HEK293 (cell line): ENCODE results near the gene CLDN14.

Experiments used
- CTCF ChIA-PET: fragments of 350-600 bp; formaldehyde crosslinking; extraction: SDS; loops from one replicate; lab custom pipeline; 2021; ENCODE audit warnings: antibody characterized with exemption; lab: Yijun Ruan, JAX
- POLR2A ChIA-PET: fragments of 300-600 bp; formaldehyde crosslinking; extraction: SDS; loops from one replicate; lab custom pipeline; 2020; ENCODE audit warnings: antibody characterized with exemption, inconsistent platforms; lab: Yijun Ruan, JAX
- H3K27ac ChIP-seq: fragments of 200-500 bp; sonication (Bioruptor generic); 2 replicates; pipeline ENCODE4 v1.5.1; 2014; ENCODE audit warnings: low read depth, low read length, control low read depth, inconsistent platforms; ENCODE audit errors: extremely low read depth
- H3K36me3 ChIP-seq, 2 experiments: fragments of 200-500 bp in 1 of 2; sonication (Bioruptor generic) in 1 of 2; 1 replicate in 1 of 2; 2 replicates in 1 of 2; pipeline ENCODE4 v1.5.1; 2014 to 2017; ENCODE audit warnings: inconsistent platforms in 2 of 2, low read length in 2 of 2; ENCODE audit not compliant: control insufficient read depth in 2 of 2, insufficient read depth in 1 of 2
- H3K4me1 ChIP-seq: fragments of 200-500 bp; sonication (Bioruptor generic); 2 replicates; pipeline ENCODE4 v1.5.1; 2014; ENCODE audit warnings: mild to moderate bottlenecking, low read length, inconsistent platforms; ENCODE audit not compliant: control insufficient read depth, insufficient read depth
- H3K4me3 ChIP-seq: 2 replicates; pipeline ENCODE4 v1.5.1; 2011; ENCODE audit warnings: low read depth, mild to moderate bottlenecking, control low read depth, low read length, moderate library complexity
- H3K9me3 ChIP-seq: fragments of 200-500 bp; sonication (Bioruptor generic); 2 replicates; pipeline ENCODE4 v1.5.1; 2014; ENCODE audit warnings: low read depth, low read length, inconsistent platforms; ENCODE audit not compliant: control insufficient read depth, insufficient read depth
- BCL6B ChIP-seq: fragments of 450-650 bp; formaldehyde crosslinking; IDR thresholded peaks from 2 replicates; pipeline ENCODE4 v1.5.1; 2017; ENCODE audit warnings: missing biosample characterization, missing genetic modification characterization
- HIC1 ChIP-seq: fragments of 450-650 bp; formaldehyde crosslinking; IDR thresholded peaks from 2 replicates; pipeline ENCODE4 v1.5.1; 2016; ENCODE audit warnings: missing biosample characterization, missing genetic modification characterization
- MYNN ChIP-seq: fragments of 450-650 bp; formaldehyde crosslinking; IDR thresholded peaks from 2 replicates; pipeline ENCODE4 v1.5.1; 2016; ENCODE audit warnings: missing biosample characterization, missing genetic modification characterization, borderline replicate concordance
- SALL2 ChIP-seq: fragments of 450-650 bp; formaldehyde crosslinking; IDR thresholded peaks from 2 replicates; pipeline ENCODE4 v1.5.0; 2017; ENCODE audit warnings: missing biosample characterization, mild to moderate bottlenecking, missing genetic modification characterization, borderline replicate concordance
- SP3 ChIP-seq: fragments of 450-650 bp; formaldehyde crosslinking; IDR thresholded peaks from 2 replicates; pipeline ENCODE4 v1.5.1; 2016; ENCODE audit warnings: missing biosample characterization, missing genetic modification characterization
- TCF7L2 ChIP-seq: IDR thresholded peaks from 2 replicates; pipeline ENCODE4 v1.6.1; 2011; ENCODE audit warnings: low read depth, mild to moderate bottlenecking, inconsistent platforms, low read length, moderate library complexity, borderline replicate concordance
- ZBTB1 ChIP-seq: fragments of 450-650 bp; formaldehyde crosslinking; IDR thresholded peaks from 2 replicates; pipeline ENCODE4 v1.5.1; 2016; ENCODE audit warnings: missing biosample characterization, missing genetic modification characterization
- ZFP69B ChIP-seq: fragments of 450-650 bp; formaldehyde crosslinking; IDR thresholded peaks from 2 replicates; pipeline ENCODE4 v1.5.1; 2016; ENCODE audit warnings: missing biosample characterization, missing genetic modification characterization
- ZIC2 ChIP-seq: fragments of 450-650 bp; formaldehyde crosslinking; IDR thresholded peaks from 2 replicates; pipeline ENCODE4 v1.5.1; 2016; ENCODE audit warnings: missing biosample characterization, missing genetic modification characterization
- ZNF133 ChIP-seq: fragments of 450-650 bp; formaldehyde crosslinking; IDR thresholded peaks from 2 replicates; pipeline ENCODE4 v1.5.1; 2016; ENCODE audit warnings: missing biosample characterization, missing genetic modification characterization
- ZNF148 ChIP-seq: fragments of 450-650 bp; formaldehyde crosslinking; IDR thresholded peaks from 2 replicates; pipeline ENCODE4 v1.5.0; 2017; ENCODE audit warnings: missing biosample characterization, missing genetic modification characterization, borderline replicate concordance
- ZNF214 ChIP-seq: fragments of 450-650 bp; formaldehyde crosslinking; IDR thresholded peaks from 2 replicates; pipeline ENCODE4 v1.5.1; 2017; ENCODE audit warnings: missing biosample characterization, mild to moderate bottlenecking, missing genetic modification characterization, borderline replicate concordance
- ZNF266 ChIP-seq: fragments of 450-650 bp; formaldehyde crosslinking; IDR thresholded peaks from 2 replicates; pipeline ENCODE4 v1.5.1; 2016; ENCODE audit warnings: missing biosample characterization, missing genetic modification characterization, low read depth
- ZNF280D ChIP-seq: fragments of 450-650 bp; formaldehyde crosslinking; IDR thresholded peaks from 2 replicates; pipeline ENCODE4 v1.5.1; 2016; ENCODE audit warnings: missing biosample characterization, missing genetic modification characterization
- ZNF362 ChIP-seq: fragments of 450-650 bp; formaldehyde crosslinking; IDR thresholded peaks from 2 replicates; pipeline ENCODE4 v1.5.1; 2016; ENCODE audit warnings: missing biosample characterization, missing genetic modification characterization
- ZNF610 ChIP-seq: fragments of 450-650 bp; formaldehyde crosslinking; IDR thresholded peaks from 2 replicates; pipeline ENCODE4 v1.5.1; 2016; ENCODE audit warnings: missing biosample characterization, missing genetic modification characterization, borderline replicate concordance
- ZNF692 ChIP-seq: fragments of 450-650 bp; formaldehyde crosslinking; IDR thresholded peaks from 2 replicates; pipeline ENCODE4 v1.5.1; 2016; ENCODE audit warnings: missing biosample characterization, missing genetic modification characterization
- ZSCAN30 ChIP-seq: fragments of 450-650 bp; IDR thresholded peaks from 2 replicates; pipeline ENCODE4 v1.5.1; 2018; ENCODE audit warnings: missing biosample characterization, mild to moderate bottlenecking, missing genetic modification characterization, moderate library complexity
- ZXDB ChIP-seq: fragments of 450-650 bp; formaldehyde crosslinking; IDR thresholded peaks from 2 replicates; pipeline ENCODE4 v1.5.1; 2016; ENCODE audit warnings: missing biosample characterization, missing genetic modification characterization

The CLDN14 gene

GRCh38 chr21:36466061-36466511 is 13.8 kb downstream of the CLDN14 start:
- no peak overlapping the region for H3K4me3 ChIP-seq
- ChIA-PET CTCF (interaction anchor here (1.8 kb wide), 1 partner anchor 44 kb away, joined by 4 read pairs; no protein-coding TSS in a partner anchor), POLR2A (no interaction called here)
- no peaks in the 10 kb centered on the region for H3K9me3 ChIP-seq
- no peaks in the 10 kb centered on the region for H3K36me3 ChIP-seq
- no peak overlapping the region for H3K27ac ChIP-seq
- H3K4me1 ChIP-seq: peaks cover 3% of the 10 kb centered on the region
- no peak for TF ChIP-seq SALL2 (tag by site-specific recombination)
- no peak for TF ChIP-seq ZNF362 (tag by site-specific recombination)
- TF ChIP-seq ZNF266 (tag by site-specific recombination): no peak
- no peak for TF ChIP-seq ZNF280D (tag by site-specific recombination)
- no peak for TF ChIP-seq SP3 (tag by site-specific recombination)
- TF ChIP-seq ZSCAN30: no peak
- TF ChIP-seq, all 188 proteins: peak for 0

- ChIA-PET CTCF (interaction anchor here (1.8 kb wide), 1 partner anchor 43 kb away, joined by 4 read pairs; no protein-coding TSS in a partner anchor), POLR2A (no interaction called here)
- H3K9me3 ChIP-seq: no peaks in the 10 kb centered on the region
- no peak overlapping the region for H3K27ac ChIP-seq
- H3K4me1 ChIP-seq: no peaks in the 10 kb centered on the region; the same call in 1 of the 2 replicates
- TF ChIP-seq ZIC2 (tag by site-specific recombination): 0 out of 2 replicates have a peak, but pooled peaks have one; percentile 18
- TF ChIP-seq ZXDB (tag by site-specific recombination): no peak
- H3K36me3 ChIP-seq: no peaks in the 10 kb centered on the region
- H3K4me3 ChIP-seq: no peak overlapping the region
These were observed 14.4 kb downstream of the CLDN14 start for GRCh38 chr21:36465478-36465877.

GRCh38 chr21:36464590-36464989 is 15.3 kb downstream of the CLDN14 start:
- Histone ChIP-seq H3K27ac (no peak overlapping the region), H3K36me3 (no peaks in the 10 kb centered on the region), H3K4me3 (no peak overlapping the region), H3K4me1 (peaks cover 6% of the 10 kb centered on the region), H3K9me3 (no peaks in the 10 kb centered on the region)
- ChIA-PET POLR2A (no interaction called here), CTCF (interaction anchor here (1.8 kb wide), 1 partner anchor 43 kb away, joined by 4 read pairs; no protein-coding TSS in a partner anchor)
- TF ChIP-seq ZBTB1: no peak
- TF ChIP-seq MYNN (tag by site-specific recombination): no peak
- no peak for TF ChIP-seq ZNF214
- no peak for TF ChIP-seq ZNF148 (tag by site-specific recombination)
- no peak for TF ChIP-seq HIC1 (tag by site-specific recombination)
- TF ChIP-seq ZNF692 (tag by site-specific recombination): peak; percentile 91
- TF ChIP-seq ZNF133 (tag by site-specific recombination): no peak
- TF ChIP-seq ZNF610 (tag by site-specific recombination): no peak
- peak; percentile 73 for TF ChIP-seq ZFP69B
- no peak for TF ChIP-seq BCL6B (tag by site-specific recombination)
- TF ChIP-seq TCF7L2: no peak
